NK-92 treated with Interleukin-12 subunit alpha and Interleukin-12 subunit beta, amount 100 ng/mL, for 24 hours (cell line): ENCODE data around the gene TMEM109.

ENCODE experiments used
- DNase-seq: peaks from one replicate; lab custom pipeline; 2025; lab: John Stamatoyannopoulos, UW

The TMEM109 gene

GRCh38 chr11:60925868-60926267 lies 11.9 kb downstream of the TMEM109 start:
- DNase-seq = no peak

GRCh38 chr11:60926500-60926899 lies 12.5 kb downstream of the TMEM109 start:
- DNase-seq = no peak

- DNase-seq = no peak
These were observed 13.2 kb downstream of the TMEM109 start for GRCh38 chr11:60927061-60927592.

GRCh38 chr11:60927600-60927999 lies 13.6 kb downstream of the TMEM109 start:
- DNase-seq = no peak

GRCh38 chr11:60928563-60929001 lies 14.6 kb downstream of the TMEM109 start:
- no peak for DNase-seq

- no peak for DNase-seq
These were observed 15.8 kb downstream of the TMEM109 start for GRCh38 chr11:60929764-60930163.

- DNase-seq = no peak
These were observed 16.4 kb downstream of the TMEM109 start for GRCh38 chr11:60930394-60930793.

GRCh38 chr11:60931917-60932316 lies 18.0 kb downstream of the TMEM109 start:
- DNase-seq = no peak

- no peak for DNase-seq
These were observed 18.8 kb downstream of the TMEM109 start for GRCh38 chr11:60932605-60933356.

- no peak for DNase-seq
These were observed 19.6 kb downstream of the TMEM109 start for GRCh38 chr11:60933416-60934123.

- DNase-seq = no peak
These were observed 20.3 kb downstream of the TMEM109 start for GRCh38 chr11:60934124-60934789.

GRCh38 chr11:60934790-60935605 lies 21.0 kb downstream of the TMEM109 start:
- DNase-seq = no peak

GRCh38 chr11:60935676-60936442 lies 21.9 kb downstream of the TMEM109 start:
- no peak for DNase-seq

- DNase-seq = no peak
These were observed 22.6 kb downstream of the TMEM109 start for GRCh38 chr11:60936467-60937143.

- no peak for DNase-seq
These were observed 23.2 kb downstream of the TMEM109 start for GRCh38 chr11:60937144-60937527.

GRCh38 chr11:60937811-60938210 lies 23.9 kb downstream of the TMEM109 start:
- DNase-seq = no peak

GRCh38 chr11:60938500-60938899 lies 24.5 kb downstream of the TMEM109 start:
- DNase-seq = no peak

- no peak for DNase-seq
These were observed 25.3 kb downstream of the TMEM109 start for GRCh38 chr11:60939301-60939700.

- DNase-seq = no peak
These were observed 25.9 kb downstream of the TMEM109 start for GRCh38 chr11:60939855-60940254.

- no peak for DNase-seq
These were observed 27.6 kb downstream of the TMEM109 start for GRCh38 chr11:60941371-60942119.
